Muscle layer of duodenum (tissue), 2 donors: ENCODE data around the gene DNPH1.

Experiments
- H3K27ac ChIP-seq: one replicate; pipeline ENCODE4 v1.7.0; 2013; ENCODE audit warnings: mild to moderate bottlenecking, low read length
- H3K27me3 ChIP-seq: one replicate; pipeline ENCODE4 v1.7.0; 2013; ENCODE audit warnings: low read depth, mild to moderate bottlenecking, control low read depth, low read length
- H3K36me3 ChIP-seq, 2 donors: one replicate each; pipeline ENCODE4 v1.7.0; 2013; ENCODE audit warnings: low read length in 2 of 2, control low read depth in 1 of 2, mild to moderate bottlenecking in 1 of 2; ENCODE audit not compliant: insufficient read depth in 2 of 2, control insufficient read depth in 1 of 2
- H3K4me1 ChIP-seq, 2 donors: one replicate each; pipeline ENCODE4 v1.7.0; 2013; ENCODE audit warnings: low read length in 2 of 2, mild to moderate bottlenecking in 2 of 2, control low read depth in 1 of 2, moderate library complexity in 1 of 2; ENCODE audit not compliant: insufficient read depth in 2 of 2, control insufficient read depth in 1 of 2
- H3K4me3 ChIP-seq, 2 donors: one replicate each; pipeline ENCODE4 v1.7.0; 2013; ENCODE audit warnings: low read length in 2 of 2, low read depth in 1 of 2, mild to moderate bottlenecking in 1 of 2
- H3K9me3 ChIP-seq, 2 donors: one replicate each; pipeline ENCODE4 v1.7.0; 2013; ENCODE audit warnings: low read length in 2 of 2, control low read depth in 1 of 2, mild to moderate bottlenecking in 1 of 2; ENCODE audit not compliant: control insufficient read depth in 1 of 2
- donor health status: healthy.

The DNPH1 gene

DNA sequence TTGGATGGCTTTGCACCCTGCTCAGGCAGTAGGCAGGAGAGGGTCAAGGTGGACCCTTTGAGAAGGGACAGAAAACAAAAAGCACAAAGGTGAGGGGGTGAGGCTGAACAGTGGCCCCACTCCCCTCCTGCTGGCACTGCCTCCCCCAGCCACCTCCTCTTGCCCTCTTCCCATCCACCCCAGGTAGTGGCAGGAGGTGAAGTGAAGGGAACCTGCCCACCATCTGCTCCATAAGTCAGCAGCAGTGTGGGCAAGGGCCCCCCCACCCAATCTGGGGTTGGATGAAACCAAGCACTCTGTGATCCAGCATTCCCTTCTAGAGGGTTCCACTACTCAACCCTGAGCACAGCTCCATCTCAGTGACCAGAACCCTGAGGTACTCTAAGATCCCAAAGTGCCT is 42.7 kb upstream of the DNPH1 start:
- Histone ChIP-seq H3K27ac (no peak overlapping the region), H3K36me3 (no peaks in the 10 kb centered on the region), H3K27me3 (peaks cover 7% of the 10 kb centered on the region), H3K4me1 (peaks cover 15 to 22% of the 10 kb centered on the region in 2 donors), H3K9me3 (no peaks in the 10 kb centered on the region), H3K4me3 (no peak overlapping the region)

DNA sequence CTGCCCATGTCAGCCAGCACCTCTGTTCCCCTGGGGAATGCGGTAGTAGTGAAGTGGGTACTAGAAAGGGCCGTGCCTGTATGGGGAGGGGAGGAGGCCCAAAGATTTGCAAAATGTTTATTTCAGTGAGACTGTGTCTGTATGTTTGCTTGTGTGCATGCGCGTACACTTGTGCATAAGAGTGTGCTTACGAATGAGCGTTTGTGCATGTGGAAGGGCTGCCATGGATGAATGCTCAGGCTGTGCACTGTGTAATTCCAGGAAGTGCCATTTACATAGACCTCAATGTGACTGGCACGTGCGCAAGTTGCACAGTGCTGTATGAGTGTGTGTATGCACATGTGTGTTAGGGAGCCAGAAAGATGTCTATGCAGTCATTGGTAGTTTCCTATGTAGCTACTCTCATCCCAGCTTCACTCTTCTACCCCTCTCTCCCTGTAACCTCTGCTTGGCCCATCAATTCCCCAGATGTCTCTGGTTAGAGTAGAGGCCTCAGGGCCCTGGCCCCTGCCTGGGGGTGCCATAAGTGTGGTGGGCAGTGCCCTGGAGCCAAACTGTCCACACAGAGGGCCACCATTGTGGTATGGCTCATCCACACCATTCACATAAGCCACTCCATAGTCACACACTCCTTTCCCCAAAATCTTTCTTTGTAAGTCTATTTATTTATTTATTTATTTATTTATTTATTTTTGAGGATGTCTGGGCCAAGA is 42.0 kb upstream of the DNPH1 start:
- Histone ChIP-seq H3K27me3 (peaks cover 5% of the 10 kb centered on the region), H3K4me3 (no peak overlapping the region), H3K27ac (no peak overlapping the region), H3K36me3 (no peaks in the 10 kb centered on the region), H3K4me1 (peaks cover 15 to 22% of the 10 kb centered on the region in 2 donors), H3K9me3 (no peaks in the 10 kb centered on the region)

DNA sequence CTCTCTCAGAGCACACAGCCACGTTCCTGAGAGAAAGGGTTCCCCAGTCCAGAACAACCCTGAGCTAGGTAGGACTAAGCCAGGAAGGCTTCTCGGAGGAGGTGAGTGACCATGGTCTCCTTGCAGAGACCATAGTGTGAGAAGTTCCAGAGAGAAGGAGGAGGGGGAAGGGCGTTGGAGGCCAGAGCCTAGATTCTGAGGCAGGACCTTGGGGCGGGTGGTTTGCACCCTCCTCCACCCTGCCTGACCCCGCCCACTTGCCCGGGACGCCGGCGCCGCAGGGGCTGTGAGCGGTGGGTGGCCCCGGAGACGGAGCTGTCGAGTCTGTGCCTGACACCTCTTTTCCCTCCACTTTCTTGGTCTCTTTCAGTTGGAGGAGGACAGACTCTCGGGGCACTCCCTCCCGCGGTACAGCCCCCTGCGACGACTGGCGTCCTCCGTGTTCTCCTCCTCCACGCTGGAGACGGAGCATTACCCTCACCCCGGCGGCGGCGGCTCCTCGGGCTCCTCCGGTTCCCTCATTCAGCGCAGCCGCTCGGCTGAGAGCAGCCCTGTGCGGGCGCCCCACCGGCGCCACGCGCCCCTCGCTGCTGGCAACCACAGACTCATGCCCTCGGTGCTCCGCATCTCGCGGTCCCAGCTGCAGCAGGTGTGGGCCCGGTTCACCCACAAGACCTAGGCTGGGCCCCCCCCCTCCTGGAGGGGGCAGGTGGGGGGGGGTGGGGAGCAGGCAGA is 40.2 kb upstream of the DNPH1 start:
- Histone ChIP-seq H3K4me3 (peak overlapping the region; percentile 46 to 49), H3K27me3 (no peaks in the 10 kb centered on the region), H3K4me1 (peaks cover 15% of the 10 kb centered on the region in 2 donors), H3K36me3 (no peaks in the 10 kb centered on the region), H3K27ac (peak overlapping the region; percentile 67), H3K9me3 (no peaks in the 10 kb centered on the region)

DNA sequence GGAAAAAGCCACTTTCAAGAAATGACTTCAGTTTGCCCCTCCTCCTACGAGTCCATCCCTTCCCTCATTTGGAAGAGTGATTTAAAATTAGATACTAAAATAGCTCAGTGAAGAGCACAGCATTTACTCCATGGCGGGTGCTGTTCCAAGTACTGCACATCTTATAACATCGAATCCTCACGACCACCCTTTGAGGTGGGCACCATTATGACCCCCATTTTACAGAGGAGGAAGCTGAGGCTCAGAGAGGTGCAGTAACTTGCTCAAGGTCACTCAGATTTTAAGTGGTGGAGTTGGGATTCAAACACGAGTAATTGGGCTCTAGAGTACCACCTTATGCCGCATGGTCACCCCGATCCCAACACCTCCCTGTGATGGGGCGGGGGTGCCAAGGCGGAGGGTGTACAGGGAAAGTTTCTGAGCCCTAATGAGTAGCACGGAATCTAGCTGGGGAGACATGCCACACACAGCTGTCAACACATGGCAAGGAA is 39.5 kb upstream of the DNPH1 start:
- Histone ChIP-seq H3K27ac (peak overlapping the region; percentile 67), H3K4me3 (peak overlapping the region; percentile 46 to 49), H3K4me1 (peaks cover 15% of the 10 kb centered on the region in 2 donors), H3K27me3 (no peaks in the 10 kb centered on the region), H3K36me3 (no peaks in the 10 kb centered on the region), H3K9me3 (no peaks in the 10 kb centered on the region)

DNA sequence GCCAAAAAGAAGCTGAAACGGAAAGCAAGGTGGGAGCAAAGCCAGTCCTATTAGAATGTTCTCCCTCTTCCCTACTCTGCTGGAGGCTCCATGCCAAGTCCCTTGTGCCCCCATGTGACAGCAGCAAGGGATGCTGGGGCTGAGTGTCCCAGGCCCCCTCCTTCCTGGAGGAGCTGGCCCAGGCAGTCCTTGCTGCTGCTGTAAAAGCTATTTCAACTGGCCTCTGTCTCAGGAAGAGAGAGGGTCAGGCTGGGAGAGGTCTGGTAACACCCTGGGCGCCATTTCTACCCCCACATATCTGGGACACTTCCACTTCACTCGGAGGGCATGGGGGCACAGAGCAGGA is 39.0 kb upstream of the DNPH1 start:
- Histone ChIP-seq H3K36me3 (no peaks in the 10 kb centered on the region), H3K4me3 (peak overlapping the region; percentile 11 to 18), H3K4me1 (peaks cover 15% of the 10 kb centered on the region in 2 donors), H3K27me3 (no peaks in the 10 kb centered on the region), H3K9me3 (no peaks in the 10 kb centered on the region), H3K27ac (peak overlapping the region; percentile 67)

DNA sequence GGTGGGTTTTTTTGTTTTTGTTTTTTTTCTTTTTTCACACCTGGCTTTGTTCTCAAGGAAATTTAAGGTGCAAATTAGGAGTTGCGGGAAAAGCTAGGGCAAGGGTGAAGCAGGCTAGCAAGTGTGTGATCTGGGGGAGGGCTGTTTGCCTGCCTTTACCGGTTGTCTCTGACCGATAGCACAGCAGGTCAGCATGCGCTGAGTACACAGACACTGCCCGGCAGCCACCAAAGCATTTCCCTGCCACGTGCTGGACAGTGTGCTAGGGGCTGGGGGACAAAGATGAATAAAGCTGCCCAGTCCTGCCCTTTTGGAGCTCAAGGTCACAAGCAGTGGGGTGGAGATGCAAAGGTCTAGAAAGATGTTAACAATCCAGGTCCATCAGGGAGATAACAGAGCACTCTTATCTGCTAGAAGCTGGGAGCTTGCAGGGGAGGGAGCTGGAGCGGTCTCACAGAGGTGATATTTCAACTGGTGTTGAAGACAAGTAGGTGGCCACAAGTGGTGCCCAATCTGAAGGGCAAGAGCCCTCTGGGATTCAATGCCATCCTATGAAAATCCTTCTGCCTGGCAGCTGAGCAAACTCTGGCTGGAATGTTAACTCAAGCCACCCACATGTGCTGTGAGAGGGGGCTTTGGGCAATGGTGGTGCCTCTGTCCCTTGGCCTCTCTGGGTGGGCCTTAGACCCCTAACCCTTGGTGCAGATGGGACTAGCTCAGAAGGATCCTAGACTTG is 38.5 kb upstream of the DNPH1 start:
- no peaks in the 10 kb centered on the region for H3K9me3 ChIP-seq
- H3K27me3 ChIP-seq: no peaks in the 10 kb centered on the region
- H3K36me3 ChIP-seq: no peaks in the 10 kb centered on the region
- peaks cover 15% of the 10 kb centered on the region in 2 donors for H3K4me1 ChIP-seq
- H3K4me3 ChIP-seq: peak overlapping the region; percentile 11 to 18
- peak overlapping the region; percentile 67 for H3K27ac ChIP-seq

DNA sequence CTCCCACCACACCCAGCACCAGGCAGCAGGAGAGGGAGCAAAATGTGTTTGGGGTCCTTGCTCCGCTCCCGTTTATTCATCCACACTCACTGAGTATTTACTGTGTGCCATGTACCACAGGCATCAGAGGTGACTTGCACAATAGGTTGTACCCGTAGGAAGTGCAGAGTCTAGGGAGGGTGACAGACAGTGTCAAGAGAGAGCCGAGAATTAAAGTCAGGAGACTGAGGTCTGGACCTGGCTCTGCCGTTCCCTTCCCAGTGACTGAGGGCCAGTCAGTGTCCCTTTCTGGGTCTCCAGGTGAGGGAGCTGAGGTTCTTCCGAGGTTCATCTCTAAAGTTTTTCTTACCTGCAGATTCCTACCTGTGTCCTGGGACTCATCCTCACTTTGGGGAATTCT is 36.3 kb upstream of the DNPH1 start:
- Histone ChIP-seq H3K36me3 (no peaks in the 10 kb centered on the region), H3K9me3 (no peaks in the 10 kb centered on the region), H3K4me1 (peaks cover 15% of the 10 kb centered on the region in 2 donors), H3K27ac (no peak overlapping the region), H3K27me3 (no peaks in the 10 kb centered on the region), H3K4me3 (no peak overlapping the region)

DNA sequence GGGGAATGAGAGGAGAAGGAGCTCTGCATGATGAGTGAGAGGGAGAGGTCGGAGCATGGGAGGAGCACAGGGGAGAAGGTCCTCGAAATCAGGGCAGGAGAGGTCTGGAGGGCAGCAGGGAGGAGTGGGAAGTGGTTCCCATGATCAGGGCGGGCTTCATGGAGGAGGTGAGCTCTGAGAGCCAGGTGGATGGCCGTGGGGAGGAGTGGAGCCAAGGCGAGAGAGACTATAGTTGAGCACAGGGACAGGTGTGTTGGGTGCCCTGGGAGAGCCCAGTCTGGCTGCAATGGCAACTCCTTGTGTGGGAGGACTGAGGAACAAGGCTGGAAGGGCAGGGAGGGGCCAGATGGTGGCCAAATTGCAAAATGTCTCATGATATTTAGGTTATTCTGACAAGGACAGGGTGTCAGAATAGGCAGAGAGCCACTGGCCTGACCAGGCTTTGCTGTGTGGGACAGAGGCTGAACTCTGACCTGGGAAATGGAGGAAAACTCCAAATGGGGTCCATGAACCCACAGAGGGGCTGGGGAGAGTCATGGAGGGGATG is 35.4 kb upstream of the DNPH1 start:
- H3K36me3 ChIP-seq: no peaks in the 10 kb centered on the region
- H3K27me3 ChIP-seq: no peaks in the 10 kb centered on the region
- H3K9me3 ChIP-seq: no peaks in the 10 kb centered on the region
- peaks cover 10 to 15% of the 10 kb centered on the region in 2 donors for H3K4me1 ChIP-seq
- H3K4me3 ChIP-seq: no peak overlapping the region
- no peak overlapping the region for H3K27ac ChIP-seq

DNA sequence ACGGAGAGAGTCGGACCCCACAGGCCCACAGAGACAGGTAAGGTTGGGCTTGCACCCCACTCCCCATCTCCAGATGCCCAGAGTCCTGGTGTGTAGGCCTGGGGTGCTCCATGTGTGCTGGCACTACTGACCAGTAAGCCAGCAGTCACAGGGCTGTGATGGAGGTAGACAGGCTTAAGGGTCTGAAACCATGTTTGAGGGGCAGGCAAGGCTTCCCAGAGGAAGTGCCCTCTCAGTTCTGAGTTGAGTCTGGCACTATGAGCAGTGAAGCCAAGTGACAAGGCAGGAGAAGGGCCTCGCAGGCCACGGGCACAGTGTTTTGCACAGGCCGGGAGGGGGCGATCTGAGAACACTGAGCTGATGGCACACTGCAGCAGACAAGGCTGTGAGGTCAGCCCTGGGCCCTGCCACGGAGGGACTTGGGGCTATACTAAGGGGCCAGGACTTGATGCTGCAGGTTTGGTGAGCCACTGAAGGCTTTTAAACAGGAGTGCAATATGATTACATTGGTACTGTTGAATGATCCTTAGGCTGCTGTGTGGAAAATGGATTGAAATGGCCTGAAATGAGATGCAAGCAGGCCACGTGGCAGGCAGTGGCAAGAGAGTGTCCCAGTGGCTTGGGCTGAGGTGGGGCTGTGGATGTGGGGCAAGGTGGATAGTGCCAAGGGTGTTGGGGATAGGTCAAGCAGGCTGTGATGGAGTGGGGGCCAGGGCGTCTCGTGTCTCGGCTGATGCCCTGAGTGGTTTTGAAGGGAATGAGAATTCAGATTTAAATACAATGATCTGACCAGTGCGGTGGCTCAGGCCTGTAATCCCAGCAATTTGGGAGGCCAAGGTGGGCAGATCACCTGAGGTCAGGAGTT is 34.3 kb upstream of the DNPH1 start:
- no peaks in the 10 kb centered on the region for H3K36me3 ChIP-seq
- no peaks in the 10 kb centered on the region for H3K27me3 ChIP-seq
- no peak overlapping the region for H3K27ac ChIP-seq
- no peak overlapping the region for H3K4me3 ChIP-seq
- no peaks in the 10 kb centered on the region for H3K9me3 ChIP-seq
- H3K4me1 ChIP-seq: peaks cover 0 to 9% of the 10 kb centered on the region in 2 donors

DNA sequence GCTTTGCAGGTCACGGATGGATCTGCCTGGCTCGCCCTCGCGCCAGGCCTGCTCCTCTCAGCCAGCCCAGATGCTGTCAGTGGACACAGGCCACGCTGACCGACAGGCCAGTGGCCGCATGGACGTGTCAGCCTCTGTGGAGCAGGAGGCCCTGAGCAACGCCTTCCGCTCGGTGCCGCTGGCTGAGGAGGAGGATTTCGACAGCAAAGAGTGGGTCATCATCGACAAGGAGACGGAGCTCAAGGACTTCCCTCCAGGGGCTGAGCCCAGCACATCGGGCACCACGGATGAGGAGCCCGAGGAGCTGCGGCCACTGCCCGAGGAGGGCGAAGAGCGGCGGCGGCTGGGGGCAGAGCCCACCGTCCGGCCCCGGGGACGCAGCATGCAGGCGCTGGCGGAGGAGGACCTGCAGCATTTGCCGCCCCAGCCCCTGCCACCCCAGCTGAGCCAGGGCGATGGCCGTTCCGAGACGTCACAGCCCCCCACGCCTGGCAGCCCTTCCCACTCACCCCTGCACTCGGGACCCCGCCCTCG is 33.6 kb upstream of the DNPH1 start:
- Histone ChIP-seq H3K4me3 (no peak overlapping the region), H3K27ac (no peak overlapping the region), H3K27me3 (no peaks in the 10 kb centered on the region), H3K4me1 (peaks cover 0 to 2% of the 10 kb centered on the region in 2 donors), H3K9me3 (no peaks in the 10 kb centered on the region), H3K36me3 (no peaks in the 10 kb centered on the region)
